Right atrium auricular region (tissue), 2 donors: Measurements from ENCODE around the gene C3orf38. TPM values are rescaled to one million over a fixed set of nuclear protein-coding genes. Genes with fewer than 3 reads are reported as not detected.

Source experiments
- DNase-seq: peaks from one replicate; pipeline ENCODE4 v3.0.0-alpha.2; 2019; ENCODE audit warnings: low spot score
- H3K27ac ChIP-seq, 2 donors: fragments of 200-600 bp; sonication (generic); 1 replicate in 1 of 2; 2 replicates in 1 of 2; pipeline ENCODE4 v1.5.1; 2016 to 2019
- H3K27me3 ChIP-seq, 2 donors: fragments of 200-600 bp; sonication (generic); one replicate each; pipeline versions ENCODE4 v1.5.1 to v1.6.0; 2017 to 2019
- H3K36me3 ChIP-seq: fragments of 200-600 bp; sonication (generic); one replicate; pipeline ENCODE4 v1.5.1; 2016
- H3K4me1 ChIP-seq, 2 donors: fragments of 200-600 bp; sonication (generic); one replicate each; pipeline versions ENCODE4 v1.5.1 to v1.6.0; 2017 to 2019
- H3K4me3 ChIP-seq, 2 donors: fragments of 200-600 bp; sonication (generic); 1 replicate in 1 of 2; 2 replicates in 1 of 2; pipeline ENCODE4 v1.5.1; 2017 to 2019; ENCODE audit warnings: mild to moderate bottlenecking in 1 of 2, moderate library complexity in 1 of 2
- H3K9me3 ChIP-seq, 2 donors: fragments of 200-600 bp; sonication (generic); one replicate each; pipeline ENCODE4 v1.5.1; 2019
- CTCF ChIP-seq, 2 donors: fragments of 200-600 bp; sonication (generic); IDR thresholded peaks; one replicate each; pipeline ENCODE4 v1.5.1; 2019; ENCODE audit warnings: antibody characterized with exemption in 2 of 2
- total RNA-seq, 2 donors: library from RNA; depleted of rRNA; stranded (reverse); fragments of >200 nt; gene quantifications; one replicate each; pipeline ENCODE4 v1.1.0, GENCODE V29; 2016

C3orf38 gene
- total RNA-seq, 2 donors from 2014 or later, result 12.0 to 12.5 TPM

DNA sequence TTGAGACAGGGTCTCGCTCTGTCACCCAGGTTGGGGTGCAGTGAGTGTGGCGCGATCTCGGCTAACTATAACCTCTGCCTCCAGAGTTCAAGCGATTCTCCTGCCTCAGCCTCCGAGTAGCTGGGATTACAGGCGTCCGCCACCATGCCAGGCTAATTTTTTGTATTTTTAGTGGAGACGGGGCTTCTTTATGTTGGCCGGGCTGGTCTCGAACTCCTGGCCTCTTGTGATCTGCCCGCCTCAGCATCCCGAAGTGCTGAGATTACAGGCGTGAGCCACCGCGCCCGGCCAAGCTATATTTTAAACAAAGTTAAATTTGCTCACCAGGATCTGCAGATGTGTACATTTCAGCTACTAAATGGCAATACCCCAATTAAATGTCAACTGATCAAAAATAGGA lies 1.1 kb upstream of the C3orf38 start:
- no peak for DNase-seq
- Histone ChIP-seq H3K9me3 (no peaks in the 10 kb centered on the region), H3K4me1 (peaks cover 0 to 31% of the 10 kb centered on the region in 2 donors), H3K27ac (no peak overlapping the region), H3K27me3 (no peaks in the 10 kb centered on the region), H3K4me3 (peak overlapping the region; percentile 75 to 89), H3K36me3 (peaks cover 6% of the 10 kb centered on the region)
- no peak for TF ChIP-seq CTCF (IDR thresholded peaks at IDR 0.05)

GRCh38 chr3:88149101-88149508 lies 654 bp upstream of the C3orf38 start:
- H3K27ac ChIP-seq, result peak overlapping the region; percentile 95
- DNase-seq, result peak; percentile 70
- H3K36me3 ChIP-seq, result peaks cover 8% of the 10 kb centered on the region
- no peak for TF ChIP-seq CTCF (IDR thresholded peaks at IDR 0.05)
- H3K4me1 ChIP-seq, result peaks cover 0 to 31% of the 10 kb centered on the region in 2 donors
- H3K4me3 ChIP-seq, result peak overlapping the region; percentile 75 to 89
- no peaks in the 10 kb centered on the region for H3K27me3 ChIP-seq
- H3K9me3 ChIP-seq, result no peaks in the 10 kb centered on the region

DNA sequence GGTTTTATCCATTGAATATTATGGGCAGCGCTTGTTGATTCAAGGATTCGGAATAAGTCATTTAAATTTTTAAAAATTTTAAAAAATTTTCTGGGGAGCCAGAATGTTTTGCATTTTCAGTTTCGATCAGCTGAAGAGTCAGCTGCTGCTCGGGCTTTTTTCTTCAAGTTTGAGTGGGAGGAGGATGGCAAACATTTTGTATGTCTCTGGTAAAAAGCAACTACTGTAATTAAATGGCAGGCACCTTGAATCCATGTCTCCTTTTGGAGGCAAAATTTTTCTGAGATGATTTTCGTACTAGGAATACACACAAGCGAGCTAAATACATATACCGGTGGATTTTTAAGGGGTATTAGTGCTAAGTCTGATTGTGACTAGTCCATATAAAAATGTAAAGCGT lies 612 bp downstream of the C3orf38 start:
- peaks cover 0 to 31% of the 10 kb centered on the region in 2 donors for H3K4me1 ChIP-seq
- H3K4me3 ChIP-seq, result peak overlapping the region; percentile 75 to 89
- no peaks in the 10 kb centered on the region for H3K27me3 ChIP-seq
- no peak for TF ChIP-seq CTCF (IDR thresholded peaks at IDR 0.05)
- peaks cover 15% of the 10 kb centered on the region for H3K36me3 ChIP-seq
- no peak for DNase-seq
- H3K9me3 ChIP-seq, result no peaks in the 10 kb centered on the region
- H3K27ac ChIP-seq, result peak overlapping the region; percentile 95

- Histone ChIP-seq H3K36me3 (peaks cover 18% of the 10 kb centered on the region), H3K27me3 (no peaks in the 10 kb centered on the region), H3K27ac (peak overlapping the region; percentile 95), H3K9me3 (no peaks in the 10 kb centered on the region), H3K4me3 (peak overlapping the region; percentile 75 to 89), H3K4me1 (peaks cover 0 to 31% of the 10 kb centered on the region in 2 donors)
- no peak for DNase-seq
- TF ChIP-seq CTCF (IDR thresholded peaks at IDR 0.05), result no peak
These were observed 1.0 kb downstream of the C3orf38 start for GRCh38 chr3:88150806-88151205.

DNA sequence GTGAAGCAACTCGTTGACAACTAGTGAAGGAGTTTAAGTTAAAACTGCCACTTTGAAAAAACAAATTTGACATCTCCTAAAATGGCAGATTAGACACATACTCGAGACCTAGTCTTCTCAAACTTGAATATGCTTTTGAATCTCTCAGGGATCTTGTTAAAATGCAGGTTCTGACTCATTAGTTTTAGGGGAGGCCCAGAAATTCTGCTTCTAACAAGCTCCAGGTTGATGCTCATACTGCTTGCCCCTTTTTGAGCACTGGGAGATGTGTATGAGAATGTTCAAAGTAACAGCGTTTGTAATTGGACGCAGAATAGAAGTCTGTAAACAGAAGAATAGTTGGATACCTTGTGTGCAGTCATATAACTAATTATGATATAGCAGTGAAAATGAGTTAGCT lies 1.6 kb downstream of the C3orf38 start:
- no peak for TF ChIP-seq CTCF (IDR thresholded peaks at IDR 0.05)
- Histone ChIP-seq H3K27ac (no peak overlapping the region), H3K9me3 (no peaks in the 10 kb centered on the region), H3K4me1 (peaks cover 0 to 31% of the 10 kb centered on the region in 2 donors), H3K4me3 (peak overlapping the region in 1 of 2 donors; percentile 75), H3K36me3 (peaks cover 23% of the 10 kb centered on the region), H3K27me3 (no peaks in the 10 kb centered on the region)
- no peak for DNase-seq

DNA sequence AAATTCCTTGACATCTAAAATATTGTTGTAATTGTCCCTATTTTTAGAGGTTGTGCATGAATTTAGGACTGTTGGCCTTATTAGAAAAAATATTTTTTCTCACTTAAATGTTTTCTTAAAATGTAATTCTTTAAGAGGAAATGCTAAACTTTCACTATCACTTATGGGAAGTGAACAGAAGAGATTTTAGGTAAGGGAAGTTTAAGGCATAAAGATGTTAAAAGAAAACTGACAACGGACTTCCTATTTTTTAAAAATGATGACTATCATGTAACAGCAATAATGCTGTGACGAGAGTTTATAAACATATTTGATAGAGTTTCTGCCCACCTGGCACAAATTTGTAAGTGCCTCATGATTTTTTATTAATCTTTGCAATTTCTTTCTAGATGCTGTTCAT lies 3.1 kb downstream of the C3orf38 start:
- no peak for TF ChIP-seq CTCF (IDR thresholded peaks at IDR 0.05)
- DNase-seq, result no peak
- H3K27ac ChIP-seq, result no peak overlapping the region
- H3K27me3 ChIP-seq, result no peaks in the 10 kb centered on the region
- no peak overlapping the region for H3K4me3 ChIP-seq
- H3K36me3 ChIP-seq, result peaks cover 37% of the 10 kb centered on the region
- peaks cover 0 to 46% of the 10 kb centered on the region in 2 donors for H3K4me1 ChIP-seq
- no peaks in the 10 kb centered on the region for H3K9me3 ChIP-seq
